Upper lobe of left lung (tissue), 6 donors: Measurements from ENCODE around the gene ARHGEF40. TPM values are rescaled to one million over a fixed set of nuclear protein-coding genes. Genes with fewer than 3 reads are reported as not detected.

Source experiments
- ATAC-seq, 2 donors: fragments of 200-7000 bp; cut with Tn5 transposase; one replicate each; pipeline ENCODE4 v1.9.1; 2022; ENCODE audit warnings: mild to moderate bottlenecking in 2 of 2, moderate library complexity in 2 of 2; ENCODE audit not compliant: low FRiP score in 2 of 2
- DNase-seq, 2 donors: peaks; one replicate each; pipeline ENCODE4 v3.0.0-alpha.2; 2019 to 2020
- H3K27ac ChIP-seq, 4 donors: fragments of 200-600 bp; sonication (generic); one replicate each; pipeline ENCODE4 v1.5.1; 2016 to 2019
- H3K27me3 ChIP-seq, 4 donors: fragments of 200-600 bp; sonication (generic); one replicate each; pipeline ENCODE4 v1.5.1; 2017 to 2019
- H3K36me3 ChIP-seq, 4 donors: fragments of 200-600 bp; sonication (generic); one replicate each; pipeline ENCODE4 v1.5.1; 2016 to 2019
- H3K4me1 ChIP-seq, 4 donors: fragments of 200-600 bp; sonication (generic); one replicate each; pipeline ENCODE4 v1.5.1; 2018 to 2019
- H3K4me3 ChIP-seq, 4 donors: fragments of 200-600 bp; sonication (generic); one replicate each; pipeline ENCODE4 v1.5.1; 2017 to 2019; ENCODE audit warnings: mild to moderate bottlenecking in 2 of 4, moderate library complexity in 1 of 4
- H3K9me3 ChIP-seq, 4 donors: fragments of 200-600 bp; sonication (generic); one replicate each; pipeline ENCODE4 v1.5.1; 2018 to 2019
- CTCF ChIP-seq, 6 experiments: fragments of 450-650 bp in 4 of 6; fragments of 200-600 bp in 2 of 6; sonication (generic) in 2 of 6; IDR thresholded peaks; one replicate each; pipeline ENCODE4 v1.5.1; 2016 to 2019; ENCODE audit warnings: antibody characterized with exemption in 6 of 6
- EP300 ChIP-seq, 4 donors: sonication (generic); formaldehyde crosslinking; IDR thresholded peaks; one replicate each; pipeline ENCODE4 v1.5.1; 2017; ENCODE audit warnings: antibody characterized with exemption in 4 of 4, control low read depth in 2 of 4
- POLR2A ChIP-seq, 4 donors: fragments of 450-650 bp; IDR thresholded peaks; one replicate each; pipeline ENCODE4 v1.5.1; 2016 to 2017; ENCODE audit warnings: antibody characterized with exemption in 4 of 4, mild to moderate bottlenecking in 2 of 4
- POLR2AphosphoS5 ChIP-seq, 2 donors: sonication (generic); formaldehyde crosslinking; IDR thresholded peaks; one replicate each; pipeline ENCODE4 v1.5.1; 2017; ENCODE audit warnings: antibody characterized with exemption in 2 of 2
- WGBS, 2 donors: methylation state at CpG; one replicate each; pipeline ENCODE4 v1.1.5; 2017 to 2018; 5-methylcytosine and 5-hydroxymethylcytosine counted together
- total RNA-seq, 6 donors: library from RNA; depleted of rRNA in 4 of 6; stranded (reverse); fragments of >200 nt in 4 of 6; gene quantifications; one replicate each; pipeline versions ENCODE4 v1.1.0 to v1.2.1, GENCODE V29; 2016 to 2021
- donor health status: DM: no; HTN: no; CAD: no; lungs with moderate emphysema.
- donor health status: DM: no; HTN: yes; CAD: no; lungs with severe emphysema.

ARHGEF40 gene
- total RNA-seq, 6 donors from 2014 or later = 24.8 to 74.4 (median 36.0) TPM

- TF ChIP-seq EP300 (IDR thresholded peaks at IDR 0.05) (no peak), POLR2AphosphoS5 (IDR thresholded peaks at IDR 0.05) (no peak), POLR2A (IDR thresholded peaks at IDR 0.05) (no peak), CTCF (IDR thresholded peaks at IDR 0.05) (no peak)
- Histone ChIP-seq H3K4me1 (peaks cover 31 to 46% (median 40%) of the 10 kb centered on the region in 4 donors), H3K4me3 (peak overlapping the region; percentile 74 to 84 (median 77)), H3K27ac (peak overlapping the region; percentile 86 to 96 (median 92)), H3K36me3 (peaks cover 0 to 39% (median 19%) of the 10 kb centered on the region in 4 donors), H3K27me3 (no peaks in the 10 kb centered on the region), H3K9me3 (no peaks in the 10 kb centered on the region)
- DNase-seq (no peak), ATAC-seq (peak in 1 of 2 donors; percentile 63)
- WGBS, 2 donors = 25 to 37% methylated on average over 4 of the region's 4 CpGs
Measured at GRCh38 chr14:21072031-21072473, 1.9 kb downstream of the ARHGEF40 start.

GRCh38 chr14:21072781-21073339, 2.8 kb downstream of the ARHGEF40 start:
- Histone ChIP-seq H3K9me3 (no peaks in the 10 kb centered on the region), H3K4me1 (peaks cover 31 to 46% (median 40%) of the 10 kb centered on the region in 4 donors), H3K27me3 (no peaks in the 10 kb centered on the region), H3K27ac (peak overlapping the region in 3 of 4 donors; percentile 19 to 96 (median 92)), H3K36me3 (peaks cover 0 to 46% (median 19%) of the 10 kb centered on the region in 4 donors), H3K4me3 (no peak overlapping the region)
- TF ChIP-seq EP300 (IDR thresholded peaks at IDR 0.05) (no peak), CTCF (IDR thresholded peaks at IDR 0.05) (no peak), POLR2A (IDR thresholded peaks at IDR 0.05) (no peak), POLR2AphosphoS5 (IDR thresholded peaks at IDR 0.05) (no peak)
- DNase-seq (no peak), ATAC-seq (no peak)
- 80 to 95% methylated on average over 6 to 9 of the region's 9 CpGs for WGBS, 2 donors

- 93 to 100% methylated on average over 1 to 5 of the region's 9 CpGs for WGBS, 2 donors
- H3K9me3 ChIP-seq = no peaks in the 10 kb centered on the region
- peak overlapping the region in 1 of 4 donors; percentile 34 for H3K27ac ChIP-seq
- no peak overlapping the region for H3K4me3 ChIP-seq
- no peak for DNase-seq
- no peak for TF ChIP-seq CTCF (IDR thresholded peaks at IDR 0.05)
- peaks cover 0 to 56% (median 29%) of the 10 kb centered on the region in 4 donors for H3K36me3 ChIP-seq
- peaks cover 26 to 39% (median 34%) of the 10 kb centered on the region in 4 donors for H3K4me1 ChIP-seq
- H3K27me3 ChIP-seq = no peaks in the 10 kb centered on the region
- ATAC-seq = no peak
Measured at GRCh38 chr14:21073921-21074320, 3.8 kb downstream of the ARHGEF40 start.

- Histone ChIP-seq H3K4me1 (peaks cover 19 to 32% (median 27%) of the 10 kb centered on the region in 4 donors), H3K36me3 (peaks cover 0 to 63% (median 36%) of the 10 kb centered on the region in 4 donors), H3K4me3 (no peak overlapping the region), H3K27ac (no peak overlapping the region), H3K9me3 (no peaks in the 10 kb centered on the region), H3K27me3 (no peaks in the 10 kb centered on the region)
- TF ChIP-seq CTCF (IDR thresholded peaks at IDR 0.05) (no peak), POLR2AphosphoS5 (IDR thresholded peaks at IDR 0.05) (no peak), POLR2A (IDR thresholded peaks at IDR 0.05) (no peak), EP300 (IDR thresholded peaks at IDR 0.05) (no peak)
- DNase-seq (peak in 1 of 2 donors; percentile 76), ATAC-seq (no peak)
- 90 to 91% methylated on average over 8 to 24 of the region's 26 CpGs for WGBS, 2 donors
Measured at GRCh38 chr14:21074398-21075272, 4.5 kb downstream of the ARHGEF40 start.
